ENCODE data around the gene HEXIM1.

GRCh38 chr17:45123930-45124796, 24.1 kb upstream of the HEXIM1 start:
- TF ChIP-seq CTCF (IDR thresholded peaks at IDR 0.05 in 4 of 5, conservative IDR thresholded peaks at IDR 0.05 in 1 of 5), result no peak
- no peak for TF ChIP-seq POLR2A (IDR thresholded peaks at IDR 0.05)

Data from gastrocnemius medialis (tissue), 4 donors.